ENCODE data around the gene DNAH9.
A peak's percentile ranks its signal among the peaks of the same experiment; 100 is the strongest.

Gene DNAH9

GRCh38 chr17:11779892-11780291 is 181.6 kb downstream of the DNAH9 start:
- Histone ChIP-seq H3K9ac (no peak overlapping the region), H3K79me2 (ENCODE audit: insufficient read depth, low read depth) (no peaks in the 10 kb centered on the region), H3K4me2 (no peak overlapping the region), H3K4me1 (ENCODE audit: low read depth, poor library complexity, severe bottlenecking) (peaks cover 10% of the 10 kb centered on the region), H3K4me3 (IDR thresholded peaks at IDR 0.05; ENCODE audit: insufficient read depth, low read depth, low read length) (no peak overlapping the region), H3K27ac (no peak overlapping the region), H2AFZ (ENCODE audit: low read depth) (no peak overlapping the region), H3K27me3 (ENCODE audit: insufficient read depth, low read depth) (no peaks in the 10 kb centered on the region), H4K20me1 (ENCODE audit: insufficient read depth) (no peaks in the 10 kb centered on the region), H3K36me3 (ENCODE audit: insufficient read depth) (no peaks in the 10 kb centered on the region)
- no peak for TF ChIP-seq CTCF (conservative IDR thresholded peaks at IDR 0.05; ENCODE audit: low read depth, low read length)

GRCh38 chr17:11780621-11781020 is 182.4 kb downstream of the DNAH9 start:
- H3K4me2 ChIP-seq = 0 out of 2 replicates have a peak overlapping the region, but pooled peaks have one; percentile 29
- no peak for TF ChIP-seq CTCF (conservative IDR thresholded peaks at IDR 0.05; ENCODE audit: low read depth, low read length)

DNA sequence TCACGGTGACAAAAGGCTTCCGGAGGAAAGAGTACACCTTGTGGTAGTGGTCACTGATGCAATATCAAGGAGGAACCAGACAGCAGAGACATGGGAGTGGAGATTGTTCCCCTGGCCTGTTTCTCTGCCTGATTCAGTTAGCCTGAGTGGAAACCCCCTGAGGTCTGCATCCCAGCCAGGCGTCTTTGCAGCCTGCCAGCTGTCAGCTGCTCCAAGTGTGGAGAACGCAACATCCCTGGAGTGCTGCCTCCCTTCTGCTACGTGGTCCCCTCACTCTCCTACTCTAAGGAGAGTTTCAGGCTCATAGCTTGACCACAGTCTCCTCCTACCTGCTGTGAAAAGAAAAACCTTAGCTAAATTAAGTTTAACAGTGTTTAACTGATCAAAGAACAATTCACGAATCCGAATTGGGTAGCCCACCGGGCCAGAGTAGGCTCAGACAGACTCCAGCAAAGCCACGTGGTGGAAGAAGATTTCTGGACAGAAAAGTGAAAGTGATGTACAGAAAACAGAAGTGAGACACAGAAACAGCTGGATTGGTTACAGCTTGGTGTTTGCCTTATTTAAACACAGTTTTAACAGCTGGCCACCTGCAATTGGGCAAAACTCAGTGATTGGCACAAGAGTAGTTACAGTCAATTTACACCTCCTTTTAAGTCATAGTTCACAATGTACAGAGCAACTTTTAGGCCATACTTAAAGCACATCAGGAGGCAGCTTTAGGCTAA is 188.6 kb downstream of the DNAH9 start:
- H3K4me2 ChIP-seq = no peak overlapping the region
- TF ChIP-seq CTCF (conservative IDR thresholded peaks at IDR 0.05; ENCODE audit: low read depth, low read length) = no peak
- H3K36me3 ChIP-seq (ENCODE audit: insufficient read depth) = no peaks in the 10 kb centered on the region
- H3K9ac ChIP-seq = no peak overlapping the region
- no peaks in the 10 kb centered on the region for H3K27me3 ChIP-seq (ENCODE audit: insufficient read depth, low read depth)
- no peak overlapping the region for H3K4me3 ChIP-seq (IDR thresholded peaks at IDR 0.05; ENCODE audit: insufficient read depth, low read depth, low read length)
- H4K20me1 ChIP-seq (ENCODE audit: insufficient read depth) = no peaks in the 10 kb centered on the region
- H3K4me1 ChIP-seq (ENCODE audit: low read depth, poor library complexity, severe bottlenecking) = peaks cover 12% of the 10 kb centered on the region
- H3K27ac ChIP-seq = no peak overlapping the region
- H2AFZ ChIP-seq (ENCODE audit: low read depth) = no peak overlapping the region
- H3K79me2 ChIP-seq (ENCODE audit: insufficient read depth, low read depth) = no peaks in the 10 kb centered on the region

More at GRCh38 chr17:11780621-11781020, 182.4 kb downstream of the DNAH9 start:
- Histone ChIP-seq H2AFZ (ENCODE audit: low read depth) (no peak overlapping the region; the same call in 1 of the 2 replicates), H3K9ac (no peak overlapping the region), H4K20me1 (ENCODE audit: insufficient read depth) (no peaks in the 10 kb centered on the region), H3K27me3 (ENCODE audit: insufficient read depth, low read depth) (no peaks in the 10 kb centered on the region), H3K36me3 (ENCODE audit: insufficient read depth) (no peaks in the 10 kb centered on the region), H3K4me3 (IDR thresholded peaks at IDR 0.05; ENCODE audit: insufficient read depth, low read depth, low read length) (no peak overlapping the region), H3K27ac (peak overlapping the region; percentile 28; the same call in 1 of the 2 replicates), H3K4me1 (ENCODE audit: low read depth, poor library complexity, severe bottlenecking) (peaks cover 10% of the 10 kb centered on the region), H3K79me2 (ENCODE audit: insufficient read depth, low read depth) (no peaks in the 10 kb centered on the region)

DNA sequence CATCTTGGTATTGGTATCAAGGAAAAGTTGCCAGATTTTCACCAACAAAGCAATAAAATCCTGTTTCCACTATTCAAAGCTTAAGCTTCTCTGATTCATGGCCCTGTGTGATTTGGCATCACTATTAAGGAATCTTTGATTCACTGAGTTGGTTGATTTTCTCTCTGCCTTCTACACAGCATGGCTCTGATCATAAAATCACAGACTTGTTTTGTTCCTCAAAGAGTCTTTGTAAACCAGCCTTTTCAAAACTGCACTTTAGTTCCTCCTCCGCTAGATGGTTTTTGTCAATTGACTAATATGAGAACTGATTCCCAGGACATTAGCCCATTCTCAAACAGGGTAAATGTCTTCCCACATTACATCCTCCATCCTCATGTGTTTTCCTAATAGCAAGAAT is 197.6 kb downstream of the DNAH9 start:
- Histone ChIP-seq H3K79me2 (ENCODE audit: insufficient read depth, low read depth) (no peaks in the 10 kb centered on the region), H3K27me3 (ENCODE audit: insufficient read depth, low read depth) (no peaks in the 10 kb centered on the region), H3K27ac (no peak overlapping the region), H3K9ac (no peak overlapping the region), H2AFZ (ENCODE audit: low read depth) (no peak overlapping the region), H3K36me3 (ENCODE audit: insufficient read depth) (no peaks in the 10 kb centered on the region), H4K20me1 (ENCODE audit: insufficient read depth) (no peaks in the 10 kb centered on the region), H3K4me2 (no peak overlapping the region), H3K4me1 (ENCODE audit: low read depth, poor library complexity, severe bottlenecking) (no peaks in the 10 kb centered on the region), H3K4me3 (IDR thresholded peaks at IDR 0.05; ENCODE audit: insufficient read depth, low read depth, low read length) (no peak overlapping the region)
- TF ChIP-seq CTCF (conservative IDR thresholded peaks at IDR 0.05; ENCODE audit: low read depth, low read length) = no peak

Data from KMS-11 (cell line).